ENCODE measurements around the gene KRT6B.
"Not testable (repeated sequence)": the region's sequence is repeated elsewhere in the genome, so short reads cannot be mapped to it uniquely, and the experiment has no call there.

Gene KRT6B

DNA sequence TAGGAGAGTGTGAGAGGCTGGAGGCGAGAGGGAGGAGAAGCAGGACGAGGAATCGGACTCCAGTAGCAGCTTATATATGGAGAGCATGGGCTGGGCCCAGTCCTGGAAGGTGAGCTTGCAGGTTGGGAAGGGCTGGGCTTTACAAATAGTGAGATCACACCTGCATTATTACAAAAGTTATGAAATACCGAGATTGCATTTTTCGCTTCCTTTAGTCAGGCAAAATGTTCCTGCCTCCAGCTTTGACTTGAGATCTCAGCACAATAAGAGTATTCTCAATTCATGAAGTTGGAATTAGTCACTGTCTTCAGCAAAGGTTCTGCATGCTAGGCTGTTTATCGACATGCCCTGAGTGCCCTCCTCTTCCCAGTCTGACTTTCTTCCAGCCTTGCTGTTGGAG lies at the start of gene KRT6B:
TSS of gene KRT6B (minus strand) at position 46 of the 400 bp plus-strand sequence. CDS start 68 bp downstream, outside the sequence.
- no peak for DNase-seq

DNA sequence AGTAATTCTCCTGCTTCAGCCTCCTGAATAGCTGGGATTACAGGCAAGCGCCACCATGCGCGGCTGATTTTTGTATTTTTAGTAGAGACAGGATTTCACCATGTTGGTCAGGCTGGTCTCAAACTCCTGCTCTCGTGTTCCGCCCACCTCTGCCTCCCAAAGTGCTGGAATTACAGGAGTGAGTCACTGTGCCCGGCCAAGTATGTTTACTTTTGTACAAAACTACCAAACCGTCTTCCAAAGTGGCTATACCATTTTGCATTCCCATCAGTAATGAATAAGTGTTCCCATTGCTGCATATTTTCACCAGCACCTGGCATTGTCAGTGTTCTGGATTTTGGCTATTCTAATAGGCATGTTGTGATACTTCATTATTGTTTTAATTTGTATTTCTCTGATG lies 49.5 kb upstream of the KRT6B start:
- DNase-seq = no peak

DNA sequence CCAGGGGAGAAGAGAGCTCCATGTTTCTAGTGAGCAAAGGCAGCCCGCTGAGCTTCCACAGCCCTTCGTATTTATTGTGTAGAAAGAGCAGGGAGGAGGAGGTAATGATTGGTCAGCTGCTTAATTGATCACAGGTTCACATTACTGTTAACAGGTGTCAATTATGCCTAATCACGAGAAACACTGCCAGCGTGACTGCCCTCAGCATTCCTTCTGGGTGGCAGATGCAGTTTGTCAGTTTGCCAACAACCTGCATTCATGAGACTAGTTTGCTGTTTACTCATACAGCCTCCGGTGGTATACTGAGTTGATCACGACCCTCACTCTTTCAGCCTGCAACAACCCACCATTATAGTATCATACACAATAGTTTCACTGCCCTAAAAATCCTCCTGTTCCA lies 48.6 kb upstream of the KRT6B start:
- DNase-seq = not testable (repeated sequence)

DNA sequence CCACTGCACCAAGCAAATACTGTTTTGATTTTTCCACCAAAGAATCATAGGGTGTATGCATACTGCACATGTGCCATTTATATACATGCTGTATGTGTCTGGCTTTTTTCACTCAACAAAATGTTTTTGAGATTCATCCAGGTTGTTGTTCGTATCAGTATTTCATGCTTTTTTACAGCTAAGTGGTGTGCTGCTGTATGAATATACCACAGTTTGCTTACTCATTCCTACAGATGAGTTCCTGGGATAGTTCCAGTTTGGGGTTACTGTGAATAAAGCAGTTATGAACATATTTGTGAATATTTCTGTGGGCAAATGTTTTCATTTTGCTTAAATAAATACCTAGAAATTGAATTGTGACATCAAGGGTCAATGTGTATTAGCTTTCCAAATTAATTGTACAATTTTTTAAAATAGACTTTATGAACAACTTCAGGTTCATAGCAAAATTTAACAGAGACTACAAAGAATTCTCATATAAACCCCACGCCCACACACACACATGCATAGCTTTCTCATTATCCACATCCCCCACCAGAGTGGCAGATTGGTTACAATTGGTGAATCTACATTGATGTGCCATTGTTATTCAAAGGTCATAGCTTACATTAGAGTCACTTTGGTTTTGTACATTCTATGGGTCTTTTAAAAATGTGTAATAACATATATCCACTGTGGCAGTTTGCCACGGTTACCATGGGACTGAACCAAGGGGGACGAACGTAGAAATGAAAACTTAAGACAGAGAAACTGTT lies 48.0 kb upstream of the KRT6B start:
- no peak for DNase-seq

DNA sequence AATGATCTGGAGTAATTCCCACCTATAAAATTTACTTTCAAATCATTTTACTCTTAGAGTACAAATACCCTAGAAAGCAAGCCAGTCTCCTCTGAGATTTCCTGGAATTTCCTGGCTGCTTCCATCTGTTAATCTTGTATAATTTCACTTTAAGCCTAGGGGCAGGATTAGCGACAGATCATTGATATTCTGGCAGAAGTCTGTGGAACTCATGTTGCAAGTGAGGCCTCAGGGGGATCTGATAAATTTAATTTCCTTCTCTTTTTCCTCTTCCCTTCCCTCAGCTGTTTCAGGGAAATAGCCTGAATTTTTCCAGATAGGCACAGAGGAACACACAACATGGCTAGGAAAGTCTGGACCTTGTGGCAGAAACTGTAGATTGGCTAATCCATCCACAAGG lies 47.0 kb upstream of the KRT6B start:
- DNase-seq = no peak

DNA sequence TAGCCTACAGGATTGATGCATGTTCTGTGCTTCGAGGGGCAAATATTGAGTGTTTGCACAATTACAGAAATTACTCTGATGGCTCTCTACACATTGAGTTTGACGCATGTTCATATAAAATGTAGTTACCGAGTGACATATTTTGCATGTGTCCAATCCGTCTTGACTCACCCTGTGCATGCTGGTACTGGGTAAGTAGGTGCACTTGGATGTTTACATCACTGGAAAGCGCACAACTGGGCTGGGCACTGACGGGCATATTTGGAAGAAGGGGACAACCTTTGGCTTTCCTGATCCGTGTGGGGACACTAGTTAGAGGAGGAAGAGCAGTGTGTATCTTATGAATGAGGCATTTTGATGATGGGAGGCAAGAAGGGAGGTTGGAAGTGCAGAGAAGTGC lies 46.0 kb upstream of the KRT6B start:
- no peak for DNase-seq

DNA sequence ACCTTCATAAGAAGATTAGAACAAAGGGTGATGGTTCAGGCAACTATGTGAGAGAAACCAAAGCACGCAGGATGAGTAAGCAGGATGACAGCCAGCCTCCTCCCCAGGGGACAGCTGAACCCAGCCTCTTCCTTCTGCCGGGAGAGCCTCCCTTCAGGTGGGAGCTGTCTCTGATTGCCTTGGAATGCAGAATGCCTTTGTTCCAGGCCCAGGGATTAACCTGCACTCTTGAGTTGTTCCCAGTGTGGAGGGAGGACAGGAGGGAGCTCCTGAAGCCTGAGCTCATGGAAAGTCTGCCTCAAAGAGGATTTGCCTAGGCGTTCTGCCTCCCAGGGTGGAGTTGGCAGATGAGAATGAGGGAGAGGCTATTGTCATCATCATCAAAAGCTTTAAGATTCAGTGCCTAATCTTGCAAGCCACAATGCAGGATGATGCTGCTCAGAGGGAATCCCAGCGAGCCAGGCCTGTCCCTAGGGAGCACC lies 44.7 kb upstream of the KRT6B start:
- no peak for DNase-seq

DNA sequence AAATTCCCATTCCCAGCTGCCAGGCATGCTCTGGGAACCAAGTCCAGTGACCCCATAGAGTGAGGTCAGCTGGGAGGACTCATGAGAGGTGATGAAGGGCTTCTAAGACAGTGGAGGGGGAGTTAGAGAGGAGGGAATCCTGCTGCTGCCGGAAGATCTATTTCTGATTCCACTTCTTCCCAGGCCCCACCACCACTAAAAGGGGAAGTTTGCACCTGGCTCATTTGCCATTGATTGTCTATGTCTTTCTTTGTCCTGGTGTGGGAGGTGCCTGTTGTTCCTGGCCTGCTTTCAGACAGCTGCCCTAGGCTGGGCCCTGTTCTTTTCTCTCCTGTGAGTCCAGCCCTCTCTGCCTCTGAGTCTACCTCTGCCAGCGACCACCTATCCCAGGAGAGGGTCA lies 44.1 kb upstream of the KRT6B start:
- no peak for DNase-seq

DNA sequence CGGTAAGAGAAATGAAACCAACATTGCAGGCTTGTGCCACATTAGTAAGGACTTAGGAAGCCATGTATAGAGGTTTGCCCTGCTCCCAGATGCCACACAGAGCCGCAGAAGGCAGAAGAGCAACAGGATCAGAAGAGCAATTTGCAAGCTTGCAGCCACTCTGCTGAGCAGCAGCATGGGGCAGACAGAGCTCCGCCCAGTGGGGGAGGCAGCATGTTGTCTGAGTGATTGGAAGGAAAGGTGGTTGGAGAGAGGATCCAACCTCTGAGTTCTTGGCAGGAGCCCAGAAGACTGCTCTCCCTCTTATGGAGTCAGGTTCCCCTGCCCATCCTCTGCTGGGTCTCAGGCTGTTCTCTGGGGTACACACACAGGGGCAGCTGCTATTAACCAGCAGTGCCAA lies 43.4 kb upstream of the KRT6B start:
- no peak for DNase-seq

DNA sequence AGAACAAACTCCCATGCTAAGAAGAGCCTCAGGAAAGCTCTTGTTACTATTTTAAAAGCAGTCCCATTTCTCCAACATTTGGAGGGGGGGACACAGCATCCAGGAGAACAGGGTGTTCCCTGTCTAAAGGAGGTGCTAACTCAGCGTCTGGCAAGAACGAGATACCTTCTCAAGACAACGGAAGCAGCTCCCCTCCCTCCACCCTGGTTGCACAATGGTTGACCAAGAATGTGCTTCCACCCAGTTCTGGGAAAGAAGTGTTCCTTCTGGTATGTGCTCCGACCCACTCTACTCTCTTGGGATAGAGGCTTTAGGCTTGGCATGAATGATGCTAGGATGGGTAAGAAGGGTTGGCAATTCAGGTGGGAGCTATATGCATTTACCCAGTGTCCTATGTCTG lies 42.6 kb upstream of the KRT6B start:
- no peak for DNase-seq

DNA sequence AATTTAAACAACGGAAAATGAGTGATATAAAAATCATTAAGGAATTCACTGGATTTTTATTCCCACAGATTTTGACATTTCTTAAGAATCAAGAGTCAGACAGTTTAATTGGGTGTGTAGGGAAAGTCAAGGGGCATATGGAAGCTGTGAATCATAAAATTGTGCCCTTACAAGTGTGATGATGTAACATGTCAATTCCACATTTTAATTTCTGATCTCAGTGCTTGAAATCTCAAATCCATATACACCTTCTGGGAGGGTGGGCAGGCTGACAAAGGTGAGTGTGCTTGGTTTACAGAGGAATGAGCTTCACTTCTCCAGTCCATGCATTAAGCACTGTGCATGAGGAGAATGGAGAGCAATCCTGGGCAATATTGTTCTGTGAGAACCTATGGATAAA lies 42.2 kb upstream of the KRT6B start:
- DNase-seq = no peak

DNA sequence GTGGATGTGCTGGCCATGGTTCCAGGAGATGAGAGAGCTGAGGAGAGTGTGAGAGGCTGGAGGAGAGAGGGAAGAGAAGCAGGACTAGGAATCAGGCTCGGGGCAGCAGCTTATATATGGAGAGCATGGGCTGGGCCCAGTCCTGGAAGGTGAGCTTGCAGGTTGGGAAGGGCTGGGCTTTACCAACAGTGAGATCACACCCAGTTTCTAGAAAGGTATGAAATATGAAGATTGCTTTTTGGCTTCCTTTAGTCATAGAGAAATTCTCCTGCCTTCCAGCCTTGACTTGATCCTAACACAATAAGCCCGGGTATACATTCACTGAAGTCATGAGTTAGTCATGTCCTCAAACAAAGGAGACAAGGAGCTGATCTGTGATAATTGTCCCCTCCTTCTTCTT lies 41.2 kb upstream of the KRT6B start, which contains the start of gene KRT6A:
TSS of gene KRT6A (minus strand) at position 86 of the 400 bp plus-strand sequence. CDS start at position 17, 69 bp downstream.
- no peak for DNase-seq

DNA sequence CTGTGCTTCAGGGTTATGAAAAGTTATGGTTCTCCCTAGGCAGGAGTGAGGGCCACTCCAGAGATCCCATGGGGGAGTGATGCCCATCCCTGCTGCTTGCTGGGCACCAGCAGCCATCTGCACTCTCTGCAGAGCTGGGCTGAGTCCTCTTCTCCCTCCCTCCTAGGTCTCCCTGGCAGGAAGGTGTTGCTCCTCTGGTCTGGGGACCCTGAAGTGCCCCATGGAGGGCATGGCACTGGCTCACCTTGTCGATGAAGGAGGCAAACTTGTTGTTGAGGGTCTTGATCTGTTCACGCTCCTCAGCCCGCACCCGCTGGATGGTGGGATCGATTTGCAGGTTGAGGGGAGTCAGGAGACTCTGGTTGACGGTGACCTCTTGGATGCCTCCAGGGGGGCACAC lies 40.5 kb upstream of the KRT6B start:
- not testable (repeated sequence) for DNase-seq

DNA sequence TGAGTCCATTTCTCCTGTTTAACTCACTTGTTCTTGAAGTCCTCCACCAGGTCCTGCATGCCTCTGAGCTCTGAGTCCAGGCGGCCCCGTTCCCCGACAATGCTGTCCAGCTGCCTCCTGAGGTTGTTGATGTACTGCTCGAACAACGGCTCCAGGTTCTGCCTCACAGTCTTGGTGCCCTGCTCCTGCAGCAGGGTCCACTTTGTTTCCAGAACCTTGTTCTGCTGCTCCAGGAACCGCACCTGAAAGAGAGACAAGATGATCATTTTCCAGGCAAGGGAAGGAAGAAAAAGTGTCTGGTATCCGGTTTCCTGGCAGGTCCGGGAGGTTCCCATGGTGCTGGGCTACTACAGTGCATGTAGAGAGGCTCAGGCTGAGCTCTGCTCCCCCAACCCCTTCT lies 39.5 kb upstream of the KRT6B start:
- not testable (repeated sequence) for DNase-seq

DNA sequence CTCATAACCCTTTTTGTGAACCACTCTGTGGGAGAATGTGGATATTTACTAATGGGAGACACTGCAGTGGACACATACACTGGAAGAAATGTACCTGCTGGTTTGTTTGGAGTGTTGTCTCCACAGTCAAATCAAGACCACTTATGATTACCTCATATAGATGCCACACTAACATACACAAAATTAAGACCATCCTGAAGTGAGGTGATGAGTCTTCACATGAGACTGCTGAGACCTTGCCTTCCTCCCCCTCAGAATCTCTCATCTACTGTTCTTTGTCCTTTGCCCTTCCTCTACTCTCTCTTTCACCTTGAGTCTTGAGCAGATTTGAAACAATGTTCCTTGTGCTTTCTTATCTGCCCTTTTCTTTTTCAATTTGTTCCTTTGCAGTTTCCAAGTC lies 36.8 kb upstream of the KRT6B start:
- DNase-seq = no peak

DNA sequence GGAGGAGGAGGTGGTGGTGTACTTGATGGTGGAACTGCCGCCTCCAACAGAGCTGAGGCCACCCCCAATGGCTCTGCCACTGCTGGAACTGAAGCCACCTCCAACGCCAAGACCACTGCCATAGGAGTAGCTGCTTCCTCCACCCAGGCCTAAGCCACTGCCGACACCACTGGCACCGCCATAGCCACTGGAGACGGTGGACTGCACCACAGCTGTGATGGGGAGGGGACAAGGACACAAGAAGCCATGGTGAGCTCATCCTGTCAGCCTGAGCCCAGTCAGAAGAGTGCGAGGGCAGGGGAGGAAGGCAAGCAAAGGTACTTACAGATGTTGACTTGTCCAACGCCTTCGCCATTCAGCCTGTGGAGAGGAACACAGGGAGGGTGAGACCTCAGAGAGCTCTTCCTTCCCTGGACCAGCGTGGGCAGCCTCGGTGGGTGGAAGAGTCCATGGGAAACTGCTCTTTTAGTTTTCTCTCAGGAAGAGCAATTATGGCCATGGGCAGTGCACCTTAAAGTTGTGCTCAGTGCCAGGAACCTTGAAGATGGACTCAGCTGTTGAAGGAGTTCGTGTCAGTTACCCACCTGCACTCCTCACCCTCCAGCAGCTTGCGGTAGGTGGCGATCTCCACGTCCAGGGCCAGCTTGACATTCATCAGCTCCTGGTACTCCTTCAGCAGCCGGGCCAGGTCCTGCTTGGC lies 35.9 kb upstream of the KRT6B start:
- DNase-seq = not testable (repeated sequence)

DNA sequence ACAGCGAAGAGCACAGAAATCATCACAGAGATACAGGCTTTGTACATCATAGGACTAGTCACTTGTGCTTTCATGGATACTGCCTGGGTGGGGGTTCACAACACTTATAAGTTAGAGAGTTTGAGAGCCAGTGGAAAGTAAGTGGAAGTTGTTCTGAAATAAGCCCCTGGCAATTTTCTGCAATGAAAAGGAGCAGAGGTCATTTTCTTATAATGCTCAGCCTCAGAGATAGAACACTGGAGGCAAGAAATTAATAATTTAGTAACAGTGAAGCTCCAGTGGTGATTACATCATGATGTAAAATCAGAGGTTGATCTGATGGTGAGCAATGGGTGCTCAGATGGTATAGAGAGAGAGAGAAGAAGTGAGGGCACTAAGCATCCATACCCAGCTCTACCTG lies 35.3 kb upstream of the KRT6B start:
- no peak for DNase-seq

DNA sequence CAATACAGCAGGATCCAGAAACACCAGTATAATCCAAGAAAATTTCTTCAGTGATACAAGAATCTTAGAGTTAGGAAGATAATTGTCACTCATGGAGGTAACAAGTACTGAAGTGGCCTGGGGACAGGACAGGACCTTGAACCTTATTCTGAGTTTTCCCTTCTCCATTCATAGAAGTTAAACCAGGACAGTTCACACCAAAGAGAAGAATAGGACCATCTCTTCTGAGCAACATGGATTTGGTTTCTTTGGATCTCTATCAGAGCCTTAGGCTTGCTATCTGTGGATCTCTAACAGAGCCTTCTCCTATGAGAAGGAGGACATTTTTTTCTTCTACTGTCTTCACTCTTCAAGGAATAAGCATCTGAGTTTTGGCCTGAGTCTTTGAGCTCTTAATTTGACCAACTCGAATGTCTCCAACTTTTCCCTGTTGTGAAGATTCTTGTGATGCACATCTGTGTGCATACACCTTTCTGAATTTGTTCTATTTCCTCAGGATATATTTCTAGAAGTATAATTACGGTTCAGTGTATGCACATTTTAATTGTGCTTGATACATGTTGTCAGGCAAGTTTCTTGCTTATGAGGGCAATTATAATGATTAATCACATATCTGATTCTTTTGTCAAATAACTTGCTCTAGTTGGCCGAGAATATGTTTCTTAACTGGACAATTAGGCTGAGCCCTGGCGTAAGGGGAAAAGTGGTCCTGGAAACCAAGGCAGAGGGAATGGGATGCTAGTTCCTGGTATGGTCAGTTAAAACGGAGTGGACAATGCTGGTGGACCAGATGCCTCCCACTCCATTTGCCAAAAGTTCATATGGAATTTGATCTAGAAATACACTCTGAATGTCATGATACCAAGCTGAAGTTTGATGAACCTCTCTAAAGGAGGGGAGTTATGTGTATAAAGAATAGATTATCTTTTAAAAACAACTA lies 34.5 kb upstream of the KRT6B start:
- DNase-seq = no peak

DNA sequence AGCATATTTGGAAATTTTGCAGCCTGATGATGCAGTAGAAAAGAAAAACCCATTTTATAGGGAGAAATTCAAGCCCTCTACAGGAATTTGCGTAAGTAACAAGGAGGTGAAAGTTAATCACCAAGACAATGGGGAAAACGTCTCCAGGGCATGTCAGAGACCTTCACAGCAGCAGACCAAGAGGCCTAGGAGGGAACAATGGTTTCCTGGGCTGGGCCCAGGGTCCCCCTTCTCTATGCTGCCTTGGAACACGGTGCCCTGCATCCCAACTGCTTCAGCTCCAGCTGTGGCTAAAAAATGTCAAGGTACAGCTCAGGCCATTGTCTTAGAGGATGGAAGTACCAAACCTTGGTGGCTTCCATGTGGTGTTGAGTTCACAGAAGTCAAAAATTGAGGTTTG lies 28.1 kb upstream of the KRT6B start:
- no peak for DNase-seq

DNA sequence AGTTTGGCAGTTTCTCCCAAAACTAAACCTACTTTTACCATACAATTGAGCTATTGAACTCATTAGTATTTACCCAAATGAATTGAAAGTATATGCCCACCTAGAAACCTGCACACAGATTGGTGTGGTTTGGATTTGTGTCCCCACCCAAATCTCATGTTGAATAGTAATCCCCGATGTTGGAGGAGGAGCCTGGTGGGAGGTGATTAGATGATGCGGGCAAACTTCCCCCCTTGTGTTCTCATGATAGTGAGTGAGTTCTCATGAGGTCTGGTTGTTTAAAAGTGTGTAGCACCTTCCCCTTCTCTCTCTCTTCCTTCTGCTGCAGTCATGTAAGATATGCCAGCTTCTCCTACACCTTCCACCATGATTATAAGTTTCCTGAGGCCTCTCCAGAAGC lies 25.7 kb upstream of the KRT6B start:
- no peak for DNase-seq

DNA sequence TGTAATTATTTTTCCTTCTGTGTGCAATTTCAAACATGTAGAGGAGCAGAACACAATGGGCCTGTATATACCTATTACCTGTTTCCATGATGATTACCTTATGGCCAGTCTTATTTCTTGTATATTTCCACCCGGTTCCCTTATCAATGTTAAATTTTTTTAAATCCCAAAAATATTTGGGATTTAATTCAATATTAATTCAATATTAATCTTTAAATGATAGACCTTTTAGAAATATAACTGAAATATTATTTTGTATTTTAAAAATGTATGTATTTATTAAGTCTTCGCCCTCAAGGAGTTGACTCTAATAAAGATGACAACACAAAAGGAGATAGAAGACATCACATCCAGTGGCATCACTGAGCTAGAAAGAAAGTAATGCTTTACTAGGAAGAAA lies 22.3 kb upstream of the KRT6B start:
- no peak for DNase-seq

DNA sequence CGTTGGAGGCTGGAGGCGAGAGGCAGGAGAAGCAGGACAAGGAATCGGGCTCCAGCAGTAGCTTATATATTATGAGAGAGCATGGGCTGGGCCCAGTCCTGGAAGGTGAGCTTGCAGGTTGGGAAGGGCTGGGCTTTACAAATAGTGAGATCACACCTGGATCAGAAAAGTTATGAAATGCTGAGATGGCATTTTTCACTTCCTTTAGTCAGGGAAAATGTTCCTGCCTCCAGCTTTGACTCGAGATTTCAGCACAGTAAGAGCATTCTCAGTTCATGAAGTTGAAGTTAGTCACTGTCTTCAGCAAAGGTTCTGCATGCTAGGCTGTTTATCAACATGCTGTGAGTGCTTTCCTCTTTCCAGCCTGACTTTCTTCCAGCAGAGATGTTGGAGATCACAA lies 21.8 kb upstream of the KRT6B start, which contains the start of gene KRT6C:
TSS of gene KRT6C (minus strand) at position 38 of the 400 bp plus-strand sequence. CDS start 68 bp downstream, outside the sequence.
- DNase-seq = no peak

DNA sequence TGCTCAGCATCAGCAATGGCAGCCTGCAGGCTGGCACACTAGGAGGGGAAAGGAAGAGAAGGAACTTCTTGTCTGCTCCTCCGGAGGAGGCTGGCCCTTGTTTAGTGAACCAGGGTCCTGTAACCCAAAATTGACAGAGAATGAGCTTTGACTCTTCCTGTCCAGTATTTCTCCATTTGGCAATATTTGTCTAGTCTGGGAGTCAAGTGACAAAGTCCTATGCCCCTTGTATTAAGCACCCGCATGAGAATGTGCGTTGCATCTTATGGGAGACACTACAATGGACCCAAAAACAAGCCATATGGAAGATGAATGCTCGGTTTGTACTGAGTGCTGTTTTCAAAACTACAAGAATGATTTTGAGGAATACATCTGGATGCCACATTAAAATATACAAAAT lies 17.9 kb upstream of the KRT6B start:
- no peak for DNase-seq

All from NCI-H1048 (cell line).